Activated naive CD8-positive, alpha-beta T cell treated with anti-CD3 and anti-CD28 coated beads, Interleukin-2, amount 10 ng/mL, durations not matched to agents 7 days and 5 days (primary cell): ENCODE results near the gene KIAA1671. TPM values are rescaled to one million over a fixed set of nuclear protein-coding genes. Genes with fewer than 3 reads are reported as not detected.

Experiments used
- total RNA-seq, 2 experiments: library from RNA; stranded (reverse); gene quantifications; one replicate each; pipeline ENCODE4 v1.2.3, GENCODE V29; 2021

KIAA1671 gene
- total RNA-seq, 2 experiments from 2014 or later: 10.0 to 10.5 TPM

Other genes with a start within 250 kb of the KIAA1671 start
- gene PIWIL3, start 178.0 kb upstream of the KIAA1671 start, total RNA-seq: not detected
- gene SGSM1, start 146.5 kb upstream of the KIAA1671 start, total RNA-seq: 1 to 10 TPM in 1 of 2 experiments, under 1 TPM in 1; 0.34 to 1.1 TPM
- gene LHFPL7, start 6.0 kb upstream of the KIAA1671 start, total RNA-seq: not detected
- gene CRYBB3, start 247.1 kb downstream of the KIAA1671 start, total RNA-seq: under 1 TPM; 0.71 to 0.72 TPM